HG02623 (cell line): ENCODE results near the gene MATR3.
"Not testable (repeated sequence)": the region's sequence is repeated elsewhere in the genome, so short reads cannot be mapped to it uniquely, and the experiment has no call there.

Source experiments
- ATAC-seq: cut with Tn5 transposase; IDR thresholded peaks from one replicate; pipeline ENCODE4 v1.9.1; 2021; ENCODE audit warnings: moderate library complexity; ENCODE audit not compliant: unreplicated experiment

Gene MATR3

GRCh38 chr5:139342423-139342723, 48.8 kb downstream of the MATR3 start:
- peak; percentile 42 for ATAC-seq

- no peak for ATAC-seq
Observed at GRCh38 chr5:139343476-139343875, 49.9 kb downstream of the MATR3 start.

GRCh38 chr5:139344177-139344576, 50.6 kb downstream of the MATR3 start:
- no peak for ATAC-seq

- not testable (repeated sequence) for ATAC-seq
Observed at GRCh38 chr5:139345442-139345841, 51.9 kb downstream of the MATR3 start.

GRCh38 chr5:139347863-139348262, 54.3 kb downstream of the MATR3 start:
- not testable (repeated sequence) for ATAC-seq

GRCh38 chr5:139354186-139354585, 60.6 kb downstream of the MATR3 start:
- no peak for ATAC-seq

GRCh38 chr5:139355900-139356299, 62.4 kb downstream of the MATR3 start:
- not testable (repeated sequence) for ATAC-seq

GRCh38 chr5:139358064-139358463, 64.5 kb downstream of the MATR3 start:
- no peak for ATAC-seq

- ATAC-seq, result no peak
Observed at GRCh38 chr5:139360384-139360783, 66.8 kb downstream of the MATR3 start.

- no peak for ATAC-seq
Observed at GRCh38 chr5:139361835-139362429, 68.4 kb downstream of the MATR3 start.

- ATAC-seq, result no peak
Observed at GRCh38 chr5:139363937-139364336, 70.4 kb downstream of the MATR3 start.

GRCh38 chr5:139364466-139364865, 70.9 kb downstream of the MATR3 start:
- no peak for ATAC-seq

- no peak for ATAC-seq
Observed at GRCh38 chr5:139368613-139369012, 75.1 kb downstream of the MATR3 start.

- no peak for ATAC-seq
Observed at GRCh38 chr5:139369181-139369580, 75.6 kb downstream of the MATR3 start.

- no peak for ATAC-seq
Observed at GRCh38 chr5:139371482-139372435, 78.2 kb downstream of the MATR3 start.

GRCh38 chr5:139374909-139375308, 81.4 kb downstream of the MATR3 start:
- no peak for ATAC-seq

GRCh38 chr5:139376364-139376763, 82.8 kb downstream of the MATR3 start:
- no peak for ATAC-seq

- ATAC-seq, result no peak
Observed at GRCh38 chr5:139377226-139377625, 83.7 kb downstream of the MATR3 start.

GRCh38 chr5:139378101-139378825, 84.7 kb downstream of the MATR3 start:
- ATAC-seq, result no peak

- ATAC-seq, result no peak
Observed at GRCh38 chr5:139378941-139379361, 85.4 kb downstream of the MATR3 start.

- no peak for ATAC-seq
Observed at GRCh38 chr5:139379626-139380449, 86.3 kb downstream of the MATR3 start.
